ENCODE measurements around the gene FOXA3. TPM values are rescaled to one million over a fixed set of nuclear protein-coding genes. Genes with fewer than 3 reads are reported as not detected.

FOXA3 gene
- total and polyA plus RNA-seq, 10 of the 15 experiments (the other 5 are each of a cell fraction or from before 2014, with no cell fraction given) = 0.04 to 0.83 (median 0.11) TPM; not detected in 5

- TF ChIP-seq ATF3 (IDR thresholded peaks at IDR 0.05; ENCODE audit: borderline replicate concordance, extremely low read depth, low read depth, low read length) (no peak), TAF1 (IDR thresholded peaks at IDR 0.05; ENCODE audit: borderline replicate concordance, low read depth, low read length) (no peak), TCF12 (IDR thresholded peaks at IDR 0.05; ENCODE audit: low read depth, low read length) (0 out of 2 replicates have a peak, but pooled peaks have one; percentile 43), EP300 (IDR thresholded peaks at IDR 0.05; ENCODE audit: borderline replicate concordance in 1 of 2, control insufficient read depth in 1 of 2, low read depth in 2 of 2, low read length in 2 of 2) (no peak)
These were observed at the start of gene FOXA3 (continued) for GRCh38 chr19:45863840-45864628.

- in situ Hi-C loops (cut with MboI) (no loop called here), intact Hi-C loops (cut with micrococcal nuclease; ENCODE audit: unreplicated experiment) (loop anchor here (5.0 to 10.0 kb wide), 2 partner anchors 87 to 180 kb away; partner anchors contain the start of genes CCDC61 and MYPOP)
- POLR2A ChIA-PET = no interaction called here
- H3K27me3 ChIP-seq (replicated peaks in 1 of 2; ENCODE audit: control insufficient read depth in 2 of 2, insufficient read depth in 2 of 2, low read length in 1 of 2) = no peaks in the 10 kb centered on the region
- CTCF ChIA-PET = interaction anchor here (1.4 to 1.7 kb wide), 2 partner anchors 16 to 45 kb away, joined by 4 to 10 read pairs; partner anchors contain the start of gene SIX5
- no peak within 1 kb of the TSS for H3K4me2 ChIP-seq (ENCODE audit: control insufficient read depth, insufficient read depth)
- H3K4me1 ChIP-seq (ENCODE audit: control insufficient read depth, insufficient read depth, low read length) = peaks cover 5% of the 10 kb centered on the region
- H2AFZ ChIP-seq (ENCODE audit: control insufficient read depth, low read depth, low read length) = no peak within 1 kb of the TSS
- FAIRE-seq = no peak
- WGBS (ENCODE audit: insufficient coverage, insufficient replicate concordance, low lambda C conversion rate, missing lambda C conversion rate) = 89% methylated on average over 36 of the region's 40 CpGs
- DNase-seq (ENCODE audit: low read depth, low spot score) = no peak
- no peak within 1 kb of the TSS for H3K27ac ChIP-seq (ENCODE audit: control insufficient read depth, insufficient read depth)
- BruUV-seq (replicated peaks) = no TSS peak
- no peak for ATAC-seq
- TF ChIP-seq MEF2B (IDR thresholded peaks at IDR 0.05; ENCODE audit: partially characterized antibody, poor library complexity, severe bottlenecking) (no peak), TCF12 (IDR thresholded peaks at IDR 0.05; ENCODE audit: low read depth, low read length) (no peak)
- TF ChIP-seq, protein P1, sequence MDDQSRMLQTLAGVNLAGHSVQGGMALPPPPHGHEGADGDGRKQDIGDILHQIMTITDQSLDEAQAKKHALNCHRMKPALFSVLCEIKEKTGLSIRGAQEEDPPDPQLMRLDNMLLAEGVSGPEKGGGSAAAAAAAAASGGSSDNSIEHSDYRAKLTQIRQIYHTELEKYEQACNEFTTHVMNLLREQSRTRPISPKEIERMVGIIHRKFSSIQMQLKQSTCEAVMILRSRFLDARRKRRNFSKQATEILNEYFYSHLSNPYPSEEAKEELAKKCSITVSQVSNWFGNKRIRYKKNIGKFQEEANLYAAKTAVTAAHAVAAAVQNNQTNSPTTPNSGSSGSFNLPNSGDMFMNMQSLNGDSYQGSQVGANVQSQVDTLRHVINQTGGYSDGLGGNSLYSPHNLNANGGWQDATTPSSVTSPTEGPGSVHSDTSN (IDR thresholded peaks at IDR 0.05; ENCODE audit: insufficient replicate concordance, low read depth, low read length) = no peak
- no peaks in the 10 kb centered on the region for H3K79me2 ChIP-seq (ENCODE audit: control insufficient read depth, insufficient read depth, low read length)
- no peak within 1 kb of the TSS for H3K9ac ChIP-seq (ENCODE audit: control insufficient read depth, insufficient read depth, low read length)
- H4K20me1 ChIP-seq (ENCODE audit: control insufficient read depth, insufficient read depth) = no peaks in the 10 kb centered on the region
- SMC1A ChIA-PET (ENCODE audit: uncharacterized antibody, unreplicated experiment) = no interaction called here
- H3K4me3 ChIP-seq = no peak within 1 kb of the TSS
- RAD21 ChIA-PET (ENCODE audit: unreplicated experiment) = interaction anchor here (1.8 kb wide), 1 partner anchor 202 kb away, joined by 5 read pairs; no protein-coding TSS in a partner anchor
- H3K9me3 ChIP-seq (replicated peaks; ENCODE audit: control insufficient read depth, insufficient read depth, low read length) = no peaks in the 10 kb centered on the region
- H3K36me3 ChIP-seq (ENCODE audit: control insufficient read depth in 2 of 2, insufficient read depth in 2 of 2, low read length in 1 of 2) = 0 out of 4 replicates have a peak, but pooled peaks cover 0 to 2% of the 10 kb centered on the region in 2 experiments
These were observed 49.2 kb upstream of the FOXA3 start, which contains the start of gene RSPH6A for GRCh38 chr19:45814851-45815480. TSS of gene RSPH6A (minus strand) at chr19:45815308. CDS start at chr19:45815176, 132 bp downstream.

Data from GM12878 (cell line).